VCaP (cell line): ENCODE data around the gene DERA.
A peak's percentile ranks its signal among the peaks of the same experiment; 100 is the strongest.

Source experiments
- H3K27ac ChIP-seq: fragments of 450-650 bp; 2 replicates; pipeline ENCODE4 v1.5.1; 2017
- TF ChIP-seq, protein P1 (sequence below): fragments of 450-650 bp; conservative IDR thresholded peaks from 2 replicates; pipeline ENCODE4 v1.5.1; 2017; ENCODE audit warnings: mild to moderate bottlenecking, moderate library complexity

Gene DERA

DNA sequence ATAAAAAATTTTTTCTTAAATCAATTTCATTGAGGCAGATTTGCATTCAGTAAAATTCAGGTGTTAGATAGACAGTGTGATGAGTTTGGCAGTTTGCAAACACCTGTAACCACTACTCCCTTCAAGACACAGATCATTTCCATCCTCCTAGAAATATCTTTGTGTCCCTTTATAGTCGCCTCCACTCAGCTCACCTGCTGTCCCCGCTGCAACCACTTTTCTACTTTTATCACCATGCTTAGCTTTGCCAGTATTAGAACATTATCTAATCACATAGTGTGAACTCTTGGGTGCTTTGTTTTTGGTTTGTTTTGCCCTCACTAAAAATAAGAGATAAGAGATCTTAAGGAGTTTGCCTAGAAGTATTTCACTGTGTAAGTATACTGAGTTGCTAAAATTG, 73.8 kb downstream of the DERA start:
- peak overlapping the region; percentile 69 for H3K27ac ChIP-seq
- TF ChIP-seq, protein P1, sequence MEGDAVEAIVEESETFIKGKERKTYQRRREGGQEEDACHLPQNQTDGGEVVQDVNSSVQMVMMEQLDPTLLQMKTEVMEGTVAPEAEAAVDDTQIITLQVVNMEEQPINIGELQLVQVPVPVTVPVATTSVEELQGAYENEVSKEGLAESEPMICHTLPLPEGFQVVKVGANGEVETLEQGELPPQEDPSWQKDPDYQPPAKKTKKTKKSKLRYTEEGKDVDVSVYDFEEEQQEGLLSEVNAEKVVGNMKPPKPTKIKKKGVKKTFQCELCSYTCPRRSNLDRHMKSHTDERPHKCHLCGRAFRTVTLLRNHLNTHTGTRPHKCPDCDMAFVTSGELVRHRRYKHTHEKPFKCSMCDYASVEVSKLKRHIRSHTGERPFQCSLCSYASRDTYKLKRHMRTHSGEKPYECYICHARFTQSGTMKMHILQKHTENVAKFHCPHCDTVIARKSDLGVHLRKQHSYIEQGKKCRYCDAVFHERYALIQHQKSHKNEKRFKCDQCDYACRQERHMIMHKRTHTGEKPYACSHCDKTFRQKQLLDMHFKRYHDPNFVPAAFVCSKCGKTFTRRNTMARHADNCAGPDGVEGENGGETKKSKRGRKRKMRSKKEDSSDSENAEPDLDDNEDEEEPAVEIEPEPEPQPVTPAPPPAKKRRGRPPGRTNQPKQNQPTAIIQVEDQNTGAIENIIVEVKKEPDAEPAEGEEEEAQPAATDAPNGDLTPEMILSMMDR = no peak

DNA sequence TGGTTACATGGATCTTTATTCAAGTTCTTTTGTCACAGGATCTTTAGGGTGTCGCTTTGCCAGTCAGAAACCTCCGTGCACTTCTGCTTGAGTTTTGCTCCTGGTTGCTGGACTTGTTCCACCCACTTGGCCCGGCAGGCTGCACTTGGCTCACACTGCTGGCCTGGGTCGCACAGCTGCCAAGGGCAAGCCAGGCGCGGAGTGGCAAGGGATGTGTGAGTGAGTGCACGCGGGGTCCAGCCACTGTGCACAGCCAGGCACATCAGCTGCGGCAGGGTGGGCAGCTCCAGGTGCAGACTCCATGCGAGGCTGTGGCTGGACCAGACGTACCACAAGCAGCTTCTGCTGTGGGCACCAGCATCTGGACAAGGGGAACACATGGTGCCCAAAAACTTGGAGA, 76.6 kb downstream of the DERA start:
- TF ChIP-seq, protein P1 = no peak
- H3K27ac ChIP-seq = no peak overlapping the region

DNA sequence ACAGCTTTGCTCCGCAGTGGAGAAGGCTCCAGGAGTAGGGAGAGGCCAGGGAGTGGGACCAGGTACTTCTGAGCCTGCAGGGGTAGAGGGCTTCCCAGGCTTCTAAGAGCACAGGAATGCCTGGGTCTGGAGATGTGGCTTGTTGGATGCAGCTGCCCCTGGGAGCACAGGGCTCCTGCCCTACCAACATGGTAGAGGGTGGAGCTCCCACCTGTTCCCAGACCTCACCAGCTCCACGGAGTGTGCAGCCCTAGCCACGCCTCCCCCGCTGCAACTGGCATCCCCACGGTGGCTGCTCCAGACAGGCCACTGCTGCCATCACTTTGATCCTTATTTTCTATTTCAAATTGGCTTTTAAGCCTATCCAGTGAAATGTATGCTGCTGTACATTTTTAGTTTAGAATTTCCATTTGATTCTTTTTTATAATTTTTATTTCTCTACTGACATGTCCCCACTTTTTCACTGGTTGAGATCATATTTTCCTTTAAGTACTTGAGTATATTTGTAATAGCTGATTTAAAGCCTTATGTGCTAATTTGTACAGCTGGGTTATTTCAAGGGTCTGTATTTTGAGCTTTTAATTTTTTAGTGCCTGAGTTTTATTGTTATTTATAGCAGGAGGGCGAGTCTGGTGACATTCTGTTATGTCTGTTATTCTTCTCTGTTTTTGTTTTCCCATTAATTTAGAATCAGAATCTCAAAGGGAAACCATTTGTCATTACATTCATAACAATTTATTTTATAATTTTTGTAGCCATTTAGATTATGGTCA, 78.0 kb downstream of the DERA start:
- TF ChIP-seq, protein P1 = no peak
- H3K27ac ChIP-seq = no peak overlapping the region

DNA sequence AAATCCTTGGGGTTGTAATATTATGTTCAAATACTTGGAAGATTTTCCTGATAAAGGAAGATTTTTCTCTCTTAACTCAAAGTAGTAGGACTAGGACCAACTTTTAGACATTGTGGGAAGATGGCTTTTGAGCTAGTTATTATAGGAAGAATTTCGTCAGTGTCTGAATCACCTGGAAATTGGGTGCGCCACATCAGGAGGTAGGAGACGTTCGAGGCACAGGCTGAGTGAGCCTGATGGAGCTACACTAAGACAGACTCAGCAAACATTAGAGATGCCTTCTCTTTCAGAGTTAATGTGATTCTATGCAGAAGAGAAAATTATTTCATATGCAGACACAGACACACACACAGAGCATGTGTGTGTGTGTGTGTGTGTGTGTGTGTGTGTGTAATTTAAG, 84.7 kb downstream of the DERA start:
- TF ChIP-seq, protein P1 = no peak

DNA sequence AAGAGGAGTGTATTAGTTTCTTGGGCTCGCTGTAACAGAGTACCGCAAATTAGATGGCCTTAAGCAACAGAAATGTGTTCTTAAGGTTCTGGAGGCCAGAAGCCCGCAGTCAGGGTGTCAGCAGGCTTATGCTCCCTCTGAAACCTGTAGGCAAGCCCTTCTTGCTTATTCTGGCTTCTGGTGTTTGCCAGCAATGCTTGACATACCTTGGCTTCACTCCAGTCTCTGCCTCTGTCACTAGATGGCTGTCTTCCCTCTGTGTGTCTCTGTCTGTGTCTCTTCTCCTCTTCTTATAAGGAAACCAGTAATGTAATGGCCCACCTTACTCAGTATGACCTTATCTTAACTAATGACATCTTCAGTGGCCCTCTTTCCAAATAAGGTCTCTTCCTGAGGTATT, 85.1 kb downstream of the DERA start:
- no peak overlapping the region for H3K27ac ChIP-seq
- TF ChIP-seq, protein P1 = peak; percentile 67

More for the DNA sequence above, 84.7 kb downstream of the DERA start:
- no peak overlapping the region for H3K27ac ChIP-seq

DNA sequence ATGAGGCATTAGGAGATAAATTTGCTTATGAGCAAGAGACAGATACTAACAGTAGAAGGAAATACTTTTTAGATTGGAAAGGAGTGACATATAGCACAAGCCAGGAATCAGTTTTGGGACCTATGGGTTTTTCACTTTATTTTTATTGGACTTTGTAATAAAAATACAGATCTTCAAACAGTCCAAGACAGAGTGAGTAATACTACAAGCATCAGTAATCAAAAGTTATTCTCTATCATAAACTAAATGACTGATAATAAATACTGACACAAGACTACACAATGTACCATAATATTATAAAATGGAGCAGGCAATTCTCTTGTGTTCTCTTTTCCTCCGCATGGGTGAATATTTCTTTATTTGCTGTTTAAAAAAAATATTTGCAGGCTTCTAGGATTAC, 85.8 kb downstream of the DERA start:
- TF ChIP-seq, protein P1 = no peak
- H3K27ac ChIP-seq = no peak overlapping the region

DNA sequence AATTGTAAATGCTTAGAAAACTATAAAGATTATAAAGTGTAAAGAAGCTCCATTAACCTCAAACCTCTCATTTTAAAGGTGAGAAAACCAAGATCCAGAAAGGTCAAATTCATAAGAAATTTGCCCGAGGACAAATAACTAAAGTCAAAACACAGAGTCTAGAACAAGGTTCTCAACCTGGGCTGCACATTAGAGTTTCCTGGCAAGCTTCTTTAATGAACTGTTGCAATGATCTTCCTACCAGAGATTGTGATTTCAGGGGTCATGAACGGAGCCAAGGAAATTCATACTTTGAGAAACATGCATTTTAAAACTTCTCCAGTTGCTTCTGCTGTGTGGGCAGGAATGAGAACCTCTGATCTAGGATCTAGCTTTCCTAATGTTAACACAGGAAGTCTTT, 86.8 kb downstream of the DERA start:
- TF ChIP-seq, protein P1 = no peak
- H3K27ac ChIP-seq = no peak overlapping the region
